ENCODE data around the gene KARS1. TPM values are rescaled to one million over a fixed set of nuclear protein-coding genes. Genes with fewer than 3 reads are reported as not detected.
A peak's percentile ranks its signal among the peaks of the same experiment; 100 is the strongest.
"Not testable (repeated sequence)": the region's sequence is repeated elsewhere in the genome, so short reads cannot be mapped to it uniquely, and the experiment has no call there.

KARS1 gene
- total RNA-seq, 1 donor from 2014 or later = 222 TPM

- DNase-seq (ENCODE audit: low read depth, low spot score) = no peak
Observed at GRCh38 chr16:75626806-75627205, 20.7 kb downstream of the KARS1 start.

GRCh38 chr16:75624921-75625334 is 22.5 kb downstream of the KARS1 start:
- DNase-seq (ENCODE audit: low read depth, low spot score) = no peak

GRCh38 chr16:75622761-75623605 is 24.5 kb downstream of the KARS1 start, which contains the start of gene ADAT1:
Gene ADAT1 (minus strand): TSS chr16:75623281. CDS start chr16:75620799, 2,482 bp downstream.
- DNase-seq (ENCODE audit: low read depth, low spot score) = peak; percentile 98

- DNase-seq (ENCODE audit: low read depth, low spot score) = no peak
Observed at GRCh38 chr16:75621170-75621477, 26.3 kb downstream of the KARS1 start.

GRCh38 chr16:75620326-75621169 is 26.9 kb downstream of the KARS1 start:
- no peak for DNase-seq (ENCODE audit: low read depth, low spot score)

- DNase-seq (ENCODE audit: low read depth, low spot score) = no peak
Observed at GRCh38 chr16:75618780-75619179, 28.7 kb downstream of the KARS1 start.

- no peak for DNase-seq (ENCODE audit: low read depth, low spot score)
Observed at GRCh38 chr16:75617121-75617520, 30.3 kb downstream of the KARS1 start.

GRCh38 chr16:75616521-75617010 is 30.9 kb downstream of the KARS1 start:
- no peak for DNase-seq (ENCODE audit: low read depth, low spot score)

GRCh38 chr16:75615619-75616018 is 31.8 kb downstream of the KARS1 start:
- DNase-seq (ENCODE audit: low read depth, low spot score) = no peak

GRCh38 chr16:75614066-75614897 is 33.2 kb downstream of the KARS1 start:
- no peak for DNase-seq (ENCODE audit: low read depth, low spot score)

- DNase-seq (ENCODE audit: low read depth, low spot score) = no peak
Observed at GRCh38 chr16:75606507-75606906, 41.0 kb downstream of the KARS1 start.

- DNase-seq (ENCODE audit: low read depth, low spot score) = no peak
Observed at GRCh38 chr16:75603241-75603640, 44.2 kb downstream of the KARS1 start.

GRCh38 chr16:75599452-75600277 is 47.8 kb downstream of the KARS1 start:
- DNase-seq (ENCODE audit: low read depth, low spot score) = no peak

GRCh38 chr16:75593825-75594820 is 53.3 kb downstream of the KARS1 start:
- DNase-seq (ENCODE audit: low read depth, low spot score) = peak; percentile 33

- no peak for DNase-seq (ENCODE audit: low read depth, low spot score)
Observed at GRCh38 chr16:75593308-75593707, 54.2 kb downstream of the KARS1 start.

GRCh38 chr16:75591927-75592326 is 55.5 kb downstream of the KARS1 start:
- not testable (repeated sequence) for DNase-seq (ENCODE audit: low read depth, low spot score)

- peak; percentile 45 for DNase-seq (ENCODE audit: low read depth, low spot score)
Observed at GRCh38 chr16:75590920-75591843, 56.3 kb downstream of the KARS1 start.

GRCh38 chr16:75589306-75589705 is 58.2 kb downstream of the KARS1 start:
- no peak for DNase-seq (ENCODE audit: low read depth, low spot score)

Data from pulmonary artery endothelial cell (primary cell).